Vagina (tissue), 2 donors: ENCODE data around the gene ADAMTS17. TPM values are rescaled to one million over a fixed set of nuclear protein-coding genes. Genes with fewer than 3 reads are reported as not detected.
A peak's percentile ranks its signal among the peaks of the same experiment; 100 is the strongest.

Source experiments
- DNase-seq, 2 donors: peaks; one replicate each; pipeline ENCODE4 v3.0.0-alpha.2; 2017; ENCODE audit errors: extremely low spot score in 2 of 2
- H3K27ac ChIP-seq: fragments of 200-600 bp; sonication (generic); one replicate; pipeline ENCODE4 v1.5.1; 2019
- H3K27me3 ChIP-seq: fragments of 200-600 bp; sonication (generic); one replicate; pipeline ENCODE4 v1.5.1; 2019
- H3K36me3 ChIP-seq, 2 donors: fragments of 200-600 bp; sonication (generic); one replicate each; pipeline ENCODE4 v1.5.1; 2017 to 2019
- H3K4me1 ChIP-seq: fragments of 200-600 bp; sonication (generic); one replicate; pipeline ENCODE4 v1.5.1; 2019
- H3K4me3 ChIP-seq, 2 donors: fragments of 200-600 bp; sonication (generic); 1 replicate in 1 of 2; 2 replicates in 1 of 2; pipeline ENCODE4 v1.5.1; 2016 to 2019
- H3K9me3 ChIP-seq: fragments of 200-600 bp; sonication (generic); one replicate; pipeline ENCODE4 v1.5.1; 2019
- CTCF ChIP-seq, 3 experiments: fragments of 450-650 bp in 2 of 3; fragments of 200-600 bp in 1 of 3; sonication (generic) in 1 of 3; IDR thresholded peaks; one replicate each; pipeline ENCODE4 v1.5.1; 2017 to 2019; ENCODE audit warnings: antibody characterized with exemption in 3 of 3, mild to moderate bottlenecking in 2 of 3, moderate library complexity in 2 of 3
- POLR2A ChIP-seq, 2 donors: fragments of 450-650 bp; IDR thresholded peaks; one replicate each; pipeline ENCODE4 v1.6.1; 2017; ENCODE audit warnings: antibody characterized with exemption in 2 of 2, mild to moderate bottlenecking in 2 of 2, moderate library complexity in 2 of 2
- POLR2AphosphoS5 ChIP-seq, 2 donors: sonication (generic); formaldehyde crosslinking; IDR thresholded peaks; one replicate each; pipeline ENCODE4 v1.9.0; 2017; ENCODE audit warnings: antibody characterized with exemption in 2 of 2, mild to moderate bottlenecking in 2 of 2, low read depth in 1 of 2; ENCODE audit not compliant: insufficient read depth in 1 of 2
- intact Hi-C: fragments of 100-400 bp; cut with DNase I; formaldehyde crosslinking; loops from one replicate; pipeline ENCODE4 v1.15.1; 2023
- total RNA-seq: library from RNA; depleted of rRNA; stranded (reverse); fragments of >200 nt; gene quantifications from one replicate; pipeline ENCODE4 v1.2.3, GENCODE V29; 2016

The ADAMTS17 gene
- total RNA-seq, 1 donor from 2014 or later, result 16.0 TPM

GRCh38 chr15:100269831-100270230 lies 71.9 kb downstream of the ADAMTS17 start:
- Histone ChIP-seq H3K27ac (no peak overlapping the region), H3K4me3 (no peak overlapping the region), H3K4me1 (no peaks in the 10 kb centered on the region), H3K27me3 (no peaks in the 10 kb centered on the region), H3K36me3 (no peaks in the 10 kb centered on the region), H3K9me3 (no peaks in the 10 kb centered on the region)
- peak in 1 of 2 donors; percentile 29 for DNase-seq
- TF ChIP-seq POLR2AphosphoS5 (IDR thresholded peaks at IDR 0.05; ENCODE audit: insufficient read depth in 1 of 2, low read depth in 1 of 2), result no peak
- TF ChIP-seq POLR2A (IDR thresholded peaks at IDR 0.05), result no peak
- no peak for TF ChIP-seq CTCF (IDR thresholded peaks at IDR 0.05)
- intact Hi-C loops, result no loop called here

GRCh38 chr15:100266166-100266565 lies 75.6 kb downstream of the ADAMTS17 start:
- H3K27ac ChIP-seq, result no peak overlapping the region
- H3K4me1 ChIP-seq, result no peaks in the 10 kb centered on the region
- no peaks in the 10 kb centered on the region for H3K9me3 ChIP-seq
- no peaks in the 10 kb centered on the region for H3K36me3 ChIP-seq
- H3K27me3 ChIP-seq, result no peaks in the 10 kb centered on the region
- TF ChIP-seq POLR2A (IDR thresholded peaks at IDR 0.05), result no peak
- no peak for TF ChIP-seq CTCF (IDR thresholded peaks at IDR 0.05)
- TF ChIP-seq POLR2AphosphoS5 (IDR thresholded peaks at IDR 0.05; ENCODE audit: insufficient read depth in 1 of 2, low read depth in 1 of 2), result no peak
- DNase-seq, result peak in 1 of 2 donors; percentile 65
- intact Hi-C loops, result no loop called here
- H3K4me3 ChIP-seq, result no peak overlapping the region

- Histone ChIP-seq H3K9me3 (no peaks in the 10 kb centered on the region), H3K36me3 (no peaks in the 10 kb centered on the region), H3K4me3 (no peak overlapping the region), H3K27ac (no peak overlapping the region), H3K4me1 (no peaks in the 10 kb centered on the region), H3K27me3 (no peaks in the 10 kb centered on the region)
- DNase-seq, result no peak
- TF ChIP-seq POLR2A (IDR thresholded peaks at IDR 0.05), result no peak
- TF ChIP-seq CTCF (IDR thresholded peaks at IDR 0.05), result no peak
- TF ChIP-seq POLR2AphosphoS5 (IDR thresholded peaks at IDR 0.05; ENCODE audit: insufficient read depth in 1 of 2, low read depth in 1 of 2), result no peak
- intact Hi-C loops, result no loop called here
These were observed 76.1 kb downstream of the ADAMTS17 start for GRCh38 chr15:100265641-100266035.

- Histone ChIP-seq H3K9me3 (no peaks in the 10 kb centered on the region), H3K27me3 (no peaks in the 10 kb centered on the region), H3K36me3 (no peaks in the 10 kb centered on the region), H3K27ac (no peak overlapping the region), H3K4me1 (no peaks in the 10 kb centered on the region), H3K4me3 (no peak overlapping the region)
- TF ChIP-seq CTCF (IDR thresholded peaks at IDR 0.05) (no peak), POLR2AphosphoS5 (IDR thresholded peaks at IDR 0.05; ENCODE audit: insufficient read depth in 1 of 2, low read depth in 1 of 2) (no peak), POLR2A (IDR thresholded peaks at IDR 0.05) (no peak)
- peak in 1 of 2 donors; percentile 80 for DNase-seq
- intact Hi-C loops, result no loop called here
These were observed 76.7 kb downstream of the ADAMTS17 start for GRCh38 chr15:100264994-100265640.

GRCh38 chr15:100263721-100264455 lies 77.9 kb downstream of the ADAMTS17 start:
- TF ChIP-seq CTCF (IDR thresholded peaks at IDR 0.05), result no peak
- no peak for TF ChIP-seq POLR2A (IDR thresholded peaks at IDR 0.05)
- Histone ChIP-seq H3K27me3 (no peaks in the 10 kb centered on the region), H3K4me1 (no peaks in the 10 kb centered on the region), H3K4me3 (no peak overlapping the region), H3K36me3 (no peaks in the 10 kb centered on the region), H3K9me3 (no peaks in the 10 kb centered on the region), H3K27ac (no peak overlapping the region)
- peak in 1 of 2 donors; percentile 37 for DNase-seq
- intact Hi-C loops, result no loop called here
